NCI-H526 treated with DMSO at 0.1 percent for 48 hours (cell line): ENCODE results near the gene SLC39A11.

Experiments used
- DNase-seq: peaks from one replicate; lab custom pipeline; 2025; lab: John Stamatoyannopoulos, UW

The SLC39A11 gene

GRCh38 chr17:72617557-72617956 lies 474.9 kb downstream of the SLC39A11 start:
- no peak for DNase-seq

GRCh38 chr17:72616447-72616846 lies 476.0 kb downstream of the SLC39A11 start:
- no peak for DNase-seq

GRCh38 chr17:72615627-72615991 lies 476.9 kb downstream of the SLC39A11 start:
- DNase-seq: no peak

- peak; percentile 21 for DNase-seq
Observed at GRCh38 chr17:72614871-72615626, 477.4 kb downstream of the SLC39A11 start.

- no peak for DNase-seq
Observed at GRCh38 chr17:72614476-72614870, 478.0 kb downstream of the SLC39A11 start.

- DNase-seq: no peak
Observed at GRCh38 chr17:72613806-72614292, 478.6 kb downstream of the SLC39A11 start.

- DNase-seq: no peak
Observed at GRCh38 chr17:72613396-72613795, 479.1 kb downstream of the SLC39A11 start.

GRCh38 chr17:72611172-72611571 lies 481.3 kb downstream of the SLC39A11 start:
- no peak for DNase-seq

GRCh38 chr17:72609501-72609900 lies 483.0 kb downstream of the SLC39A11 start:
- DNase-seq: no peak

- no peak for DNase-seq
Observed at GRCh38 chr17:72608436-72608835, 484.1 kb downstream of the SLC39A11 start.

- no peak for DNase-seq
Observed at GRCh38 chr17:72606656-72607055, 485.8 kb downstream of the SLC39A11 start.

- DNase-seq: no peak
Observed at GRCh38 chr17:72605543-72605942, 486.9 kb downstream of the SLC39A11 start.

- DNase-seq: no peak
Observed at GRCh38 chr17:72604518-72604917, 488.0 kb downstream of the SLC39A11 start.

GRCh38 chr17:72603420-72604242 lies 488.9 kb downstream of the SLC39A11 start:
- DNase-seq: no peak

GRCh38 chr17:72602517-72603419 lies 489.7 kb downstream of the SLC39A11 start:
- no peak for DNase-seq

- DNase-seq: no peak
Observed at GRCh38 chr17:72600934-72601333, 491.6 kb downstream of the SLC39A11 start.

GRCh38 chr17:72599891-72600290 lies 492.6 kb downstream of the SLC39A11 start:
- no peak for DNase-seq

- DNase-seq: no peak
Observed at GRCh38 chr17:72598695-72599094, 493.8 kb downstream of the SLC39A11 start.

GRCh38 chr17:72597354-72598087 lies 495.0 kb downstream of the SLC39A11 start:
- no peak for DNase-seq
